ENCODE data around the gene CDKN2B-AS1. TPM values are rescaled to one million over a fixed set of nuclear protein-coding genes. Genes with fewer than 3 reads are reported as not detected.

Gene CDKN2B-AS1
- total and polyA plus RNA-seq, 2 experiments from 2014 or later: 0.14 TPM; not detected in 1

- no peak for TF ChIP-seq ZNF462 (CRISPR knock-in tag; IDR thresholded peaks at IDR 0.05)
- no peak for TF ChIP-seq ZNF331 (CRISPR knock-in tag; IDR thresholded peaks at IDR 0.05; ENCODE audit: low read depth)
- no peak for TF ChIP-seq STAT1 (IDR thresholded peaks at IDR 0.05; ENCODE audit: unreplicated experiment)
- no peak for TF ChIP-seq NANOG (IDR thresholded peaks at IDR 0.05; ENCODE audit: borderline replicate concordance)
- TF ChIP-seq EZH2 (IDR thresholded peaks at IDR 0.05; ENCODE audit: low read depth, unreplicated experiment): no peak
- no peak for TF ChIP-seq JUNB (IDR thresholded peaks at IDR 0.05; ENCODE audit: unreplicated experiment)
- TF ChIP-seq CREB1 (CRISPR knock-in tag; IDR thresholded peaks at IDR 0.05; ENCODE audit: low read depth): no peak
Observed at GRCh38 chr9:22143799-22144625, 149.4 kb downstream of the CDKN2B-AS1 start (continued).

- no peaks in the 10 kb centered on the region for H3K9me2 ChIP-seq (ENCODE audit: insufficient read depth)
- no peak overlapping the region for H3K4me3 Mint-ChIP-seq
- no peak overlapping the region for H2AFZ ChIP-seq
- no peaks in the 10 kb centered on the region for H3K79me2 ChIP-seq (replicated peaks; ENCODE audit: insufficient read depth)
- no peaks in the 10 kb centered on the region for H4K20me1 ChIP-seq (replicated peaks; ENCODE audit: insufficient read depth)
- no peaks in the 10 kb centered on the region for H3K27me3 Mint-ChIP-seq (ENCODE audit: insufficient read depth, low read depth, poor library complexity)
- H3K4me2 ChIP-seq: no peak overlapping the region
- no peak overlapping the region for H3K27ac ChIP-seq (ENCODE audit: low read depth)
- no peaks in the 10 kb centered on the region for H3K9me3 Mint-ChIP-seq
- DNase-seq (ENCODE audit: low spot score) (no peak), ATAC-seq (no peak)
- no peaks in the 10 kb centered on the region for H3F3A ChIP-seq (replicated peaks; ENCODE audit: low read depth)
- no peak overlapping the region for H3K27ac Mint-ChIP-seq
- H3K36me3 ChIP-seq (ENCODE audit: insufficient read depth): no peaks in the 10 kb centered on the region
- H3K4me1 Mint-ChIP-seq: 0 out of 3 replicates have a peak, but pooled peaks cover 2% of the 10 kb centered on the region
- H3K4me3 ChIP-seq: no peak overlapping the region
- H3K27me3 ChIP-seq (ENCODE audit: insufficient read depth): no peaks in the 10 kb centered on the region
- no peaks in the 10 kb centered on the region for H3K36me3 Mint-ChIP-seq (ENCODE audit: low read depth)
- H3K4me1 ChIP-seq (ENCODE audit: insufficient read depth): no peaks in the 10 kb centered on the region
- TF ChIP-seq ETS1 (IDR thresholded peaks at IDR 0.05) (no peak), ZNF114 (CRISPR knock-in tag; IDR thresholded peaks at IDR 0.05) (no peak), POLR2AphosphoS5 (IDR thresholded peaks at IDR 0.05; ENCODE audit: low read depth) (no peak), STAT1 (IDR thresholded peaks at IDR 0.05; ENCODE audit: unreplicated experiment) (no peak), EZH2 (IDR thresholded peaks at IDR 0.05; ENCODE audit: low read depth, unreplicated experiment) (no peak)
Observed at GRCh38 chr9:22146604-22147003, 152.0 kb downstream of the CDKN2B-AS1 start.

All from GM23338 (cell line).